Karpas-422 (cell line): ENCODE results near the gene CIAO2B. TPM values are rescaled to one million over a fixed set of nuclear protein-coding genes. Genes with fewer than 3 reads are reported as not detected.

Experiments used
- DNase-seq: peaks from one replicate; pipeline ENCODE4 v3.0.0-alpha.2; 2015
- H2AFZ ChIP-seq: fragments of 200-600 bp; sonication (generic); 2 replicates; pipeline ENCODE4 v1.6.1; 2014; ENCODE audit warnings: antibody characterized with exemption, low read length, mixed read lengths
- H3K27ac ChIP-seq: fragments of 200-600 bp; sonication (generic); 2 replicates; pipeline ENCODE4 v1.5.1; 2014; ENCODE audit warnings: mild to moderate bottlenecking, low read length, moderate library complexity
- H3K27me3 ChIP-seq: fragments of 200-600 bp; sonication (generic); 2 replicates; pipeline ENCODE4 v1.6.1; 2014; ENCODE audit warnings: low read length, mixed read lengths
- H3K36me3 ChIP-seq: fragments of 200-600 bp; sonication (generic); 2 replicates; pipeline ENCODE4 v1.6.1; 2014; ENCODE audit warnings: low read length, mixed read lengths; ENCODE audit not compliant: insufficient read depth
- H3K4me1 ChIP-seq: fragments of 200-600 bp; sonication (generic); 2 replicates; pipeline ENCODE4 v1.6.1; 2014; ENCODE audit warnings: mild to moderate bottlenecking, low read length, mixed read lengths
- H3K4me2 ChIP-seq: fragments of 200-600 bp; sonication (generic); 2 replicates; pipeline ENCODE4 v1.6.1; 2014; ENCODE audit warnings: low read length, low read depth, mild to moderate bottlenecking; ENCODE audit not compliant: poor library complexity, severe bottlenecking
- H3K4me3 ChIP-seq: fragments of 200-600 bp; sonication (generic); 2 replicates; pipeline ENCODE4 v1.5.1; 2014; ENCODE audit warnings: mild to moderate bottlenecking, antibody characterized with exemption, low read length, mixed read lengths
- H3K79me2 ChIP-seq: fragments of 200-600 bp; sonication (generic); 2 replicates; pipeline ENCODE4 v1.6.1; 2014; ENCODE audit warnings: mild to moderate bottlenecking, low read length, mixed read lengths
- H3K9ac ChIP-seq: fragments of 200-600 bp; sonication (generic); 2 replicates; pipeline ENCODE4 v1.6.0; 2014; ENCODE audit warnings: low read length
- H3K9me2 ChIP-seq: fragments of 200-600 bp; sonication (generic), shearing (Covaris generic); replicated peaks from 2 replicates; pipeline ENCODE4 v1.6.0; 2014; ENCODE audit warnings: mild to moderate bottlenecking, low read length, moderate library complexity; ENCODE audit not compliant: insufficient read depth
- H3K9me3 ChIP-seq: fragments of 300-700, 200-600 bp; sonication (generic); 2 replicates; pipeline ENCODE4 v1.6.1; 2014; ENCODE audit warnings: low read length, mixed read lengths
- H4K20me1 ChIP-seq: fragments of 200-600 bp; sonication (generic); 2 replicates; pipeline ENCODE4 v1.6.1; 2014; ENCODE audit warnings: mild to moderate bottlenecking, antibody characterized with exemption, low read length, low read depth; ENCODE audit not compliant: insufficient read depth
- total RNA-seq: library from RNA; depleted of rRNA; stranded (reverse); fragments of >200 nt; shearing (Covaris generic); gene quantifications from 2 replicates; pipeline ENCODE4 v1.2.3, GENCODE V29; 2014; ENCODE audit warnings: low replicate concordance; rRNA removed

CIAO2B gene
- total RNA-seq, 1 experiment from 2014 or later: 121 TPM

DNA sequence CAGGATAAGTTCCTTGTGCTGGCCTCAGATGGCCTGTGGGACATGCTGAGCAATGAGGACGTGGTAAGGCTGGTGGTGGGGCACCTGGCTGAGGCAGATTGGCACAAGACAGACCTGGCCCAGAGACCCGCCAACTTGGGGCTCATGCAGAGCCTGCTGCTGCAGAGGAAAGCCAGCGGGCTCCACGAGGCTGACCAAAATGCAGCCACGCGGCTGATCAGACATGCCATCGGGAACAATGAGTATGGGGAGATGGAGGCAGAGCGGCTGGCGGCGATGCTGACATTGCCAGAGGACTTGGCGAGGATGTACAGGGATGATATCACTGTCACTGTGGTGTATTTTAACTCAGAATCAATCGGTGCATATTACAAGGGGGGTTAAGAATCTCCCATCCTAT is 48.7 kb downstream of the CIAO2B start:
- Histone ChIP-seq H3K4me1 (peaks cover 9% of the 10 kb centered on the region), H4K20me1 (no peaks in the 10 kb centered on the region), H3K27ac (no peak overlapping the region), H3K9me2 (no peaks in the 10 kb centered on the region), H3K79me2 (peaks cover 53% of the 10 kb centered on the region), H3K9ac (no peak overlapping the region), H3K4me3 (no peak overlapping the region), H3K9me3 (no peaks in the 10 kb centered on the region), H3K27me3 (no peaks in the 10 kb centered on the region), H2AFZ (no peak overlapping the region), H3K4me2 (no peak overlapping the region), H3K36me3 (peaks cover 11% of the 10 kb centered on the region; the same call in 1 of the 2 replicates)
- DNase-seq: no peak

DNA sequence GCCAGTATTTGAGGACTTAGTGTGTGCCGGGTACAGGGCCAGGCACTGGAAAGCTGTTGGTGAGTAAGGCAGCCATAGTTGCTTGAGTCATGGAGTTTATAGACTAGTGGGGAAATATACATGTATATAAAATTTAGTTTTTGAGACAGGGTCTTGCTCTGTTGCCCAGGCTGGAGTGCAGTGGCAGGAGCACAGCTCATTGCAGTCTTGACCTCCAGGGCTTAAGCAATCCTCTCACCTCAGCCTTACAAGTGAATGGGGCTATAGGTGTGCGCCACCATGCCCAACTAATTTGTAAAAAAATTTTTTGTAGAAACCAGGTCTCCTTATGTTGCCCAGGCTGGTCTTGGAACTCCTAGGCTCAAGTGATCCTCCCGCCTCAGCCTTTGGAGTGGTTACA is 51.5 kb downstream of the CIAO2B start:
- Histone ChIP-seq H3K9me3 (no peaks in the 10 kb centered on the region), H2AFZ (no peak overlapping the region), H3K4me2 (no peak overlapping the region)

More for the DNA sequence above, 51.5 kb downstream of the CIAO2B start:
- Histone ChIP-seq H3K36me3 (peaks cover 11% of the 10 kb centered on the region; the same call in 1 of the 2 replicates), H3K4me3 (no peak overlapping the region), H3K27me3 (no peaks in the 10 kb centered on the region), H3K27ac (no peak overlapping the region), H4K20me1 (no peaks in the 10 kb centered on the region), H3K9ac (no peak overlapping the region), H3K4me1 (peaks cover 23% of the 10 kb centered on the region), H3K79me2 (peaks cover 53% of the 10 kb centered on the region), H3K9me2 (no peaks in the 10 kb centered on the region)
- no peak for DNase-seq

Other genes with a start within 250 kb of the CIAO2B start
- gene CMTM4, start 237.7 kb downstream of the CIAO2B start, total RNA-seq: 0.25 and 0.71 TPM in 2 replicates
- gene DYNC1LI2, start 182.8 kb downstream of the CIAO2B start, total RNA-seq: 56.7 and 68.5 TPM in 2 replicates
- gene TERB1, start 132.8 kb downstream of the CIAO2B start, total RNA-seq: not detected in 2 replicates
- gene NAE1, start 103.4 kb downstream of the CIAO2B start, total RNA-seq: 60.4 and 112 TPM in 2 replicates
- not detected in 2 replicates for gene CA7, start 90.0 kb downstream of the CIAO2B start, total RNA-seq
- 7.7 and 11.7 TPM in 2 replicates for gene PDP2, start 53.9 kb downstream of the CIAO2B start, total RNA-seq
- not detected in 2 replicates for gene CDH16, start 15.5 kb downstream of the CIAO2B start, total RNA-seq
- not detected in 2 replicates for gene RRAD, start 8.9 kb downstream of the CIAO2B start, total RNA-seq
- gene CES2, start 1.1 kb upstream of the CIAO2B start, total RNA-seq: 13.3 and 34.8 TPM in 2 replicates
- gene CES3, start 26.9 kb upstream of the CIAO2B start, total RNA-seq: 20.9 and 28.3 TPM in 2 replicates
- gene CES4A, start 54.2 kb upstream of the CIAO2B start, total RNA-seq: not detected in 2 replicates
- gene CBFB, start 94.7 kb upstream of the CIAO2B start, total RNA-seq: 55.6 and 79.3 TPM in 2 replicates
- 16.8 and 30.7 TPM in 2 replicates for gene PHAF1, start 175.5 kb upstream of the CIAO2B start, total RNA-seq
- gene B3GNT9, start 216.6 kb upstream of the CIAO2B start, total RNA-seq: 1.4 and 1.8 TPM in 2 replicates
- gene TRADD, start 225.5 kb upstream of the CIAO2B start, total RNA-seq: 11.4 and 14.7 TPM in 2 replicates
- 2.6 and 14.6 TPM in 2 replicates for gene FBXL8, start 225.6 kb upstream of the CIAO2B start, total RNA-seq
- gene HSF4, start 230.3 kb upstream of the CIAO2B start, total RNA-seq: 12.4 and 15.2 TPM in 2 replicates
- 0.15 and 1.8 TPM in 2 replicates for gene NOL3, start 236.1 kb upstream of the CIAO2B start, total RNA-seq
- gene MATCAP1, start 249.6 kb upstream of the CIAO2B start, total RNA-seq: 6.8 and 16.9 TPM in 2 replicates